Prostate gland (tissue), 2 donors: Measurements from ENCODE around the gene NPLOC4.

Source experiments
- POLR2A ChIP-seq: fragments of 450-650 bp; IDR thresholded peaks from one replicate; pipeline ENCODE4 v1.6.1; 2016; ENCODE audit warnings: antibody characterized with exemption, mild to moderate bottlenecking
- TF ChIP-seq, protein P1 (sequence below), 4 experiments: fragments of 200-600 bp in 2 of 4; fragments of 450-650 bp in 2 of 4; sonication (generic) in 2 of 4; IDR thresholded peaks; 1 replicate in 3 of 4; 2 replicates in 1 of 4; pipeline ENCODE4 v1.5.1; 2016 to 2019; ENCODE audit warnings: antibody characterized with exemption in 4 of 4, mild to moderate bottlenecking in 2 of 4, moderate library complexity in 2 of 4

DNA sequence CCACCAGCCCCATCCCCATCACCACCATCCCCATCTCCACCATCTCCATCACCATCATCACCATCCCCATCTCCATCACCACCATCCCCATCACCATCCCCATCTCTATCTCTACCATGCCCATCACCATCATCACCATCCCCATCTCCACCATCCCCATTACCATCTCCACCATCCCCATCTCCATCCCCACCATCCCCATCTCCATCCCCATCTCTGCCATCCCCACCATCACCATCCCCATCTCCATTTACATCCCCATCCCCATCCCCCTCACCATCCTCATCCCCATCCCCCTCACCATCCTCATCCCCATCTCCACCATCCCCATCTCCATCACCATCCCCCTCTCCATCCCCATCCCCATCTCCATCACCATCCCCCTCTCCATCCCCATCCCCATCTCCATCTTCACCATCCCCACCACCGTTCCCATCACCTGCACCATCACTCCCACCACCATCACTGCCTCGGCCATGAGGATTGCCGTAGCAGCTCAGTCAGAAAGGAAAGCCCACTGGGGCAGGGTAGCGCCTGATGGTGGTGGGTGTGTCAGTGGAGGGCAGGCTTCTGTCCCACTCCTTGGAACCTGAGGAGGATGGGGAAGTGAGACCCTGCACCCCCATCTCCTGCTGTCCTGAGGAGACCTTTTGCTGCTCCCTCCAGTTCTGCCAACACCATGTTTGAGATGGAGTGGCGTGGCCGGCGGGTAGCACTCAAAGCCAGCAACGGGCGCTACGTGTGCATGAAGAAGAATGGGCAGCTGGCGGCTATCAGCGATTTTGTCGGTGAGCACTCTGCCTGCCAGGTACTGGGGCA, 101.2 kb downstream of the NPLOC4 start:
- TF ChIP-seq, protein P1, sequence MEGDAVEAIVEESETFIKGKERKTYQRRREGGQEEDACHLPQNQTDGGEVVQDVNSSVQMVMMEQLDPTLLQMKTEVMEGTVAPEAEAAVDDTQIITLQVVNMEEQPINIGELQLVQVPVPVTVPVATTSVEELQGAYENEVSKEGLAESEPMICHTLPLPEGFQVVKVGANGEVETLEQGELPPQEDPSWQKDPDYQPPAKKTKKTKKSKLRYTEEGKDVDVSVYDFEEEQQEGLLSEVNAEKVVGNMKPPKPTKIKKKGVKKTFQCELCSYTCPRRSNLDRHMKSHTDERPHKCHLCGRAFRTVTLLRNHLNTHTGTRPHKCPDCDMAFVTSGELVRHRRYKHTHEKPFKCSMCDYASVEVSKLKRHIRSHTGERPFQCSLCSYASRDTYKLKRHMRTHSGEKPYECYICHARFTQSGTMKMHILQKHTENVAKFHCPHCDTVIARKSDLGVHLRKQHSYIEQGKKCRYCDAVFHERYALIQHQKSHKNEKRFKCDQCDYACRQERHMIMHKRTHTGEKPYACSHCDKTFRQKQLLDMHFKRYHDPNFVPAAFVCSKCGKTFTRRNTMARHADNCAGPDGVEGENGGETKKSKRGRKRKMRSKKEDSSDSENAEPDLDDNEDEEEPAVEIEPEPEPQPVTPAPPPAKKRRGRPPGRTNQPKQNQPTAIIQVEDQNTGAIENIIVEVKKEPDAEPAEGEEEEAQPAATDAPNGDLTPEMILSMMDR (IDR thresholded peaks at IDR 0.05): no peak
- TF ChIP-seq POLR2A: no peak
